Measurements from ENCODE around the gene CTNNBIP1. TPM values are rescaled to one million over a fixed set of nuclear protein-coding genes. Genes with fewer than 3 reads are reported as not detected.
A peak's percentile ranks its signal among the peaks of the same experiment; 100 is the strongest.

CTNNBIP1 gene
- polyA plus RNA-seq, 1 donor from 2014 or later, result 10.0 TPM

DNA sequence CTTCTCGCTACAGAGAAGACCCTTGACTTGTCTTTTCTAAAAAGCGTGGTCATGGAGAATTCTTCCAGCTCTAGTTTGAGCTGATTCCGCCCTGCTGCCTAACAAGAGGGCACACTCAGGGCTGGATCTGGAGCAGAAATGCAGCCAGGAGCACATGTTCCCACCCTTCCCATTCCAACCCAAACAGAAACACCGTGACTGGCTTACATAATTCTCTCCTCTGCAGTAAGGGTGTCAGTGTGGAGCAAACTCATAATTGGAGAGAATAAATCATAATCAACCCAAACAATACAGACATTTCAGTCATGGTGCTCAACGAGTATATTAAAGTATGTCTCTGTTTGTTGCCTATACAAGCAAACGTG is 34.5 kb downstream of the CTNNBIP1 start:
- Mint-ChIP-seq H3K36me3 (no peaks in the 10 kb centered on the region), H3K9me3 (no peaks in the 10 kb centered on the region), H3K4me1 (peaks cover 0 to 4% (median 2%) of the 10 kb centered on the region in 3 donors), H3K27ac (no peak overlapping the region), H3K4me3 (no peak overlapping the region), H3K27me3 (no peaks in the 10 kb centered on the region)

DNA sequence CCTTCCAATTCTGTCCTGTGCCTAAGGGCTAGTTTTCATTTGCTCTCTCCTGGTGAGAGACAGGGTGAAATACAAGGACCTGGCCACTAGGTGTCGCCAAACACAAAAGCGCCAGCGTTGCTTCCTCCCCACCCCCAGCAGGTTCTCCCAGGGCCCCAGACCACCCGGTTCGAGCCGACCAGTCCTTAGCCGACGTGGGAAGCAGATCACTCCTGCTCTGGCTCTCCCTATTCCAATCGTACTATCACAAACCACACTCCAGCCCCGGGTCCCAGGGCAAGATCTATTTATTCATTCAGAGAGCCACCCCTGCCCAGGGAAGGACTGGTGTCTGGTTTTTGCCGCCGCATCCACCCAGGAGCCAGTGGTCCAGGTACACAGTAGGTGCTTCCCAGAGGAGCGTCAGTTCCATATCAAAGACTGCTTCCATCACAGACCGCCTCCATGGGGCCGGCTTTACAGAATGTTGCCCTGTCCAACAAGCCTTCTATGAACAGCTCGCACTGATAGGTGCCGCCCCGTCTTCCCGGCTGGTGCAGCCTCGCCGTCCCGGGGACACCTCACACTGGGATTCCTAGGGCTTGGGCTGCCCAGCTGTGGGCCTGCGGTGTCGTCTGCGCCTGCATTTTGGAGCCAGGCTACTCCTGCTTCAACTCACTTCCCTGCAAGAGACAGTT is 35.0 kb downstream of the CTNNBIP1 start:
- Mint-ChIP-seq H3K9me3 (no peaks in the 10 kb centered on the region), H3K4me1 (peaks cover 0 to 4% (median 2%) of the 10 kb centered on the region in 3 donors), H3K27ac (peak overlapping the region in 2 of 3 donors; percentile 28 to 54), H3K36me3 (no peaks in the 10 kb centered on the region), H3K4me3 (no peak overlapping the region), H3K27me3 (no peaks in the 10 kb centered on the region)

DNA sequence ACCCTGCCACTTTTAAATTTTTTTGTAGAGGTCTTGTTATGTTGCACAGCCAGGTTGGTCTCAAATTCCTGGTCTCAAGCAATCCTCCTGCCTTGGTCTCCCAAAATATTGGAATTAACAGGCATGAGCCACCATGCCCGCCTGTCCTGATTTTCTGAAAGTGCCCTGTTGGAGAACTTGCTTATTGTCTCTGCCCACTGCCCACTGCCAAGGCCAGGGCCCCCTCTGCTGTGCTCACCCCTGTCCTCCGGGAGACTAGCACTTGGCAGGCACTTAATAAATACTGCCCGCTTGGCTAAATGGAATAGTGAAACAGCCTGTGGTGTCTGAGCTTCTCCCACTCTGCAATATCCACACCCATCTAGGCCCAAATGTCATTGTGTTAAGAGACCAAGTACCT is 35.7 kb downstream of the CTNNBIP1 start:
- H3K4me3 Mint-ChIP-seq, result no peak overlapping the region
- no peaks in the 10 kb centered on the region for H3K9me3 Mint-ChIP-seq
- H3K36me3 Mint-ChIP-seq, result no peaks in the 10 kb centered on the region
- no peaks in the 10 kb centered on the region for H3K27me3 Mint-ChIP-seq
- peak overlapping the region in 1 of 3 donors; percentile 54 for H3K27ac Mint-ChIP-seq
- peaks cover 0 to 4% (median 2%) of the 10 kb centered on the region in 3 donors for H3K4me1 Mint-ChIP-seq

DNA sequence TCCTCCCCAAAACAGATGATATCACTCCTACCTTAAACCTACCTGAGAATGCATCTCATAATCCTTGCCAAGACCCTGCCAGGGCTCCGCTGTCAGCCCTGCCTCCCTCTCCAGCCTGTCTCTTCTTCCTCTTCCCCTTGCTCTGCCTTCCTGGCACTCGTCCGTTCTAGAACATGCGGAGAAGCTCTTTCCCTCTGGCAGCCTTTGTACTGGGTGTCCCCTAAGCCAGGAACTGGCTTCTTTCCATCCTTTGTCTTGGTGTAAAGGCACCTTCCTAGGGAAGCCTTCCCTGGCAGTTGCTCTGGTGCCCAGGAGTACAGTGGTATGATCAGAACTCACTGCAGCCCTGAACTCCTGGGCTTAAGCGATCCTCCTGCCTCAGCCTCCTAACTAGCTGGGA is 36.1 kb downstream of the CTNNBIP1 start:
- Mint-ChIP-seq H3K4me1 (peaks cover 0 to 4% (median 2%) of the 10 kb centered on the region in 3 donors), H3K9me3 (no peaks in the 10 kb centered on the region), H3K4me3 (peak overlapping the region in 1 of 4 donors; percentile 23), H3K27ac (peak overlapping the region in 1 of 3 donors; percentile 16), H3K36me3 (no peaks in the 10 kb centered on the region), H3K27me3 (no peaks in the 10 kb centered on the region)

DNA sequence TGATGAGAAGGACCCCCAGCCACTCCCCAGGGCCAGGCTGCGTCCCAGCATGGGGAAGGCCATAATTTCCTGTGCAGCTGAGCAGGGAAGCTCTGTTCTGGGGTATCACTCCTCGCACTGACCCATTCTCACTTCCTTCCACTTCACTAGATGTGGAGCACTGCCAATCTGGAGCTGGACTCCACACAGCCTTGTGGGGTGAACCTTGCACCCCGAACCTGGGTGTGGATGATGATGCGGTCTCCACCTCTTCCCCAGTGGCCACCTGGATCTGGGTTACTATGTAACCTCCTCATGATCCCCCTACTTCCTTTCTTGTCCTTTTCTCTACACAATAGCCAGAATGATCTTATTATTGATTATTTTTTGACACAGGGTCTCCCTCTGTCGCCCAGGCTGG is 36.7 kb downstream of the CTNNBIP1 start:
- no peaks in the 10 kb centered on the region for H3K9me3 Mint-ChIP-seq
- peaks cover 0 to 4% (median 2%) of the 10 kb centered on the region in 3 donors for H3K4me1 Mint-ChIP-seq
- no peaks in the 10 kb centered on the region for H3K36me3 Mint-ChIP-seq
- no peak overlapping the region for H3K4me3 Mint-ChIP-seq
- H3K27me3 Mint-ChIP-seq, result no peaks in the 10 kb centered on the region
- H3K27ac Mint-ChIP-seq, result no peak overlapping the region

DNA sequence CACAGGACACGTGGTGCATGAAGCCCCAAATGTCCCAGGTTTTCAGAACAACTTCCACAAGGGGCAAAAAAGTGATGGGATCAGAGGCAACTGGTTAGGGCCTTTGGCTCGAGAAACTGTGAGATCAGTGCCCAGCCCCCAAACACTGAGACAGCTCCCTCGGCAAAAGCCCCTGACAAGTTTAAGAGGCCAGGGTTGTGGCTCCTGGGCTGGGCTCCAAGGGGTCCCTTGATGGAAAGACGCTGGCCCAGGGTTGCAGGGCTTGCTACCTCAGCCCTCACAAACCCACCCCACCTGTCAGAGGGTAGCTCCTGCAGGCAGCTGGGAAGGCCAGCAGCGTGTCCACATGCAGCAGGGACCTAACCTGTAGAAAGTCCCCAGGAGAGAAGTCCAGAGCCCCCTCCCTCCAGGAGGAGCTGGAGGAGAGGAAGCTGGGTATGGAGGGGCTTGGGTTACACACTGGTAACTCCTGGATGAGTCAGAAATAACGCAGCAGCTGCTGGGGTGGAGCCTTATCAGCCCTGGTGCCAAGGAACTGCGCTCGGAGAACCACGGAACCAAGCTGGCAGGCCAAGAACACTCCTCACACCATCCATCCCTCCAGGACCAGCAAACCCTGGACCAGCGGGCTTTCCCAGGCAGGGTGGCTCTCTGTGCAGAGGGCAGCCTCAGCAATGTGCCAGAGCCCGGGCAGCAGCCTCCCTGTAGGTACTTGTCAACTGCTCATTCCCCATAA is 37.5 kb downstream of the CTNNBIP1 start:
- no peak overlapping the region for H3K27ac Mint-ChIP-seq
- no peaks in the 10 kb centered on the region for H3K27me3 Mint-ChIP-seq
- H3K36me3 Mint-ChIP-seq, result no peaks in the 10 kb centered on the region
- no peak overlapping the region for H3K4me3 Mint-ChIP-seq
- H3K9me3 Mint-ChIP-seq, result no peaks in the 10 kb centered on the region
- peaks cover 0 to 4% (median 2%) of the 10 kb centered on the region in 3 donors for H3K4me1 Mint-ChIP-seq

DNA sequence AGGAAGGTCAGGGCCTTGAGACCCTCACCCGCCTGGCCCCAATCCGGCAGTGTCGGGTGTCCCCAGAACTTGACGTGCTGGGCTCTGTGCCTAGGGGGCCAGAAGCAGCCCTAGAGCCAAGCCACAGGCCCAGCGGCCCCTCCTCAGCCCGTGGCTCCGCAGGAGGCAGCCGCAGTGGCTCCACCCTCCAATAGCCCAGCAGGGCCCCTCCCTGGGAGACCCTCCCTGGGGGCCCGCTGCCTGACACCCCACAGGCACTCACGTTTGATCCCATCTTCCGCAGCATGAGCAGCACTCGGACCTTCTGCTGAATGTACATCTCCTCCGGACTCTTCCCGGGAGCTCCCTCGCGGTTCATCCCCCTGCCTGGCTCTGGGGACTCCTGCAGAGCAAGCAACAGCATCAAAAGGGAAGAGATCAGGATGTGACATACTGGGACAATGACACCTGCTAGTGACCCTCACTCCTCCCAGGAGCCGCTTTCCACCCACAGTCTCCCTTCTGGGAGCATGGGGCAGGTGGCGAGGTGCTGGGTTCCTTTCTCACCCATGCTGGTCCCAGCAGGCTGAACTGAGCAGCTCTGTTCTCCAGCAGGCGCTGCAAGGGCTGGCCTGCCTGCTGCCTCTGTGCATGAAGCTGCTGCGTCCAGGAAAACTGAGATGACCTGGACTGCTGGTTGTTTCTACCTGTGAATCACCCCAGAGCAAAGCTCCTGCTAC is 38.2 kb downstream of the CTNNBIP1 start:
- Mint-ChIP-seq H3K4me1 (peaks cover 0 to 5% (median 3%) of the 10 kb centered on the region in 3 donors), H3K4me3 (no peak overlapping the region), H3K27me3 (no peaks in the 10 kb centered on the region), H3K27ac (no peak overlapping the region), H3K9me3 (no peaks in the 10 kb centered on the region), H3K36me3 (no peaks in the 10 kb centered on the region)

DNA sequence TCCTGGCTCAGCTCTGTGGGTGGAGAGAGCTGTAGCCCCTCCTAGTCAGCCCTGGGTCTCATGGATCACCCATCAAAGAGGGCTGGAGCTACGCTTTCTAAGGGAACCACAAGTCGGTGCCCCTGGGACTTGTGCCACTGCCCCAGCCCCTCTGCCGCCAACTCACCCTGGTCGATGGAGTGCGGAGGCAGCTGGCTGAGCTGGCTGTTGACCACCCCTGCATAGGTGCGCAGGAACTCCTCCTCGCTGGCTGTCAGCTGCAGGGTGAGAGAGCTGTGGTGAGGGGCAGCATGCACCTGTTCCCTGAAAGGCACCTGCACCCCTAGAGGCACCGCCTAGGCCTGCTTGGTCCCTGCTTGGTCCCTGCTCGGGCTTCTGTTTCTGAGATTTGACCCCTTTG is 39.0 kb downstream of the CTNNBIP1 start:
- H3K4me3 Mint-ChIP-seq, result no peak overlapping the region
- H3K9me3 Mint-ChIP-seq, result no peaks in the 10 kb centered on the region
- no peaks in the 10 kb centered on the region for H3K27me3 Mint-ChIP-seq
- H3K27ac Mint-ChIP-seq, result no peak overlapping the region
- H3K36me3 Mint-ChIP-seq, result no peaks in the 10 kb centered on the region
- peaks cover 0 to 8% (median 4%) of the 10 kb centered on the region in 3 donors for H3K4me1 Mint-ChIP-seq

DNA sequence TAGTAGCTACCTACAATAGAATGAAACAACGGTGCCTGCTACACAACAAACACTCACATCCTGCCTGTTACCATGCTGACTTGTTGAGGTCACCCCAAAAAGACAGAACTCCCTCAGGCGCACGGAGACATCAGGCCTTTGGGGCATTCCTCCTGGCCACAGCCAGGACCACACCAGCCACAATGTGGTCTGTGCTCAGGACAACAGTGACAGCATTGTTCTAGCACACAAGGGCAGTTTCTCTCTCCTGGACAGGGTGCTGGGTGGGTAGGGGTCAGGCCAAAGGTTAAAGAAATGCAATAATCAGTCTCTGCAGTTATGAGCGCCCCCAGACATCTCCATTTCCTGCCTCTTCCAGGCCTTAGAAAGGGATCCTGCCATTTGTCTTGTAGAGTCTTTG is 39.5 kb downstream of the CTNNBIP1 start:
- Mint-ChIP-seq H3K27me3 (no peaks in the 10 kb centered on the region), H3K9me3 (no peaks in the 10 kb centered on the region), H3K4me3 (no peak overlapping the region), H3K4me1 (peaks cover 0 to 8% (median 4%) of the 10 kb centered on the region in 3 donors), H3K36me3 (no peaks in the 10 kb centered on the region), H3K27ac (no peak overlapping the region)

DNA sequence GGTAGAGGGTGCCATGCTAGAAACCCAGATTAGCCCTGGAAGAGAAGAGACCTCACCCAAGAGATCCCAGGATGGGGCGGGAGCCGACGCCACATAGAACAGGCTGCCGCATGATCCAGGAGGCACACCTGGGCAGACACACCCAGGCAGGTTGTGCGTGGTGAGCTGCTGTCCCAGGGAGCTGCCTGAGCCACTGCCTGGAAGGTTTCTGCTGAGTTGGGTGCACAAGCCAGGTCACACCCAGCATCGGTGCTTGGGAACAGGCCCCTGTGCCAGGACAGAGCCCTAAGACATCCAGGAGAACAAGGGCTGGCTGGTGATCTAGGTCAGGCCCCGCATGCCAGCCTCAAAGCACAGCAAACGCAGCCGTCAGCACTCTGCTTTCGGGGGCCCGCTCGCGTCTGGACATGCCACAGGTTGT is 40.2 kb downstream of the CTNNBIP1 start:
- Mint-ChIP-seq H3K27me3 (no peaks in the 10 kb centered on the region), H3K4me3 (no peak overlapping the region), H3K9me3 (no peaks in the 10 kb centered on the region), H3K4me1 (peaks cover 0 to 4% (median 2%) of the 10 kb centered on the region in 3 donors), H3K36me3 (no peaks in the 10 kb centered on the region), H3K27ac (no peak overlapping the region)

DNA sequence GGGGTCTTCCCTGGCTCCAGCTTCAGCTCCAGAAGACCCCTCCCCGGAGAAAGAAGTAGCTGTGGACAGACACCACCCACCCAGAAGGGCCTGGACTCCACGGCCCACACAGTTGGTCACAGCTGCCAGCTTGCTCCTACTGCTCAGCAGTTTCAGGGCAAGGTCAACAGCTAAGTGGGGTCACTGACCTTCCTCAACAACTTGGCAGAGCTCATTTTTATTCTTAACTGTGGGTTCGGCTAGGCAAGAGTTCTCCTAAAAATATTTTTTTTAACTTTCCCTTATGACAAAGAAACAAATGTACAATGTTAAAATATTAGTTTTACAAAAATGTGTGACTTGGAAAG is 41.9 kb downstream of the CTNNBIP1 start:
- H3K9me3 Mint-ChIP-seq, result no peaks in the 10 kb centered on the region
- H3K36me3 Mint-ChIP-seq, result no peaks in the 10 kb centered on the region
- H3K4me1 Mint-ChIP-seq, result peaks cover 0 to 5% (median 5%) of the 10 kb centered on the region in 3 donors
- H3K4me3 Mint-ChIP-seq, result no peak overlapping the region
- no peak overlapping the region for H3K27ac Mint-ChIP-seq
- no peaks in the 10 kb centered on the region for H3K27me3 Mint-ChIP-seq

DNA sequence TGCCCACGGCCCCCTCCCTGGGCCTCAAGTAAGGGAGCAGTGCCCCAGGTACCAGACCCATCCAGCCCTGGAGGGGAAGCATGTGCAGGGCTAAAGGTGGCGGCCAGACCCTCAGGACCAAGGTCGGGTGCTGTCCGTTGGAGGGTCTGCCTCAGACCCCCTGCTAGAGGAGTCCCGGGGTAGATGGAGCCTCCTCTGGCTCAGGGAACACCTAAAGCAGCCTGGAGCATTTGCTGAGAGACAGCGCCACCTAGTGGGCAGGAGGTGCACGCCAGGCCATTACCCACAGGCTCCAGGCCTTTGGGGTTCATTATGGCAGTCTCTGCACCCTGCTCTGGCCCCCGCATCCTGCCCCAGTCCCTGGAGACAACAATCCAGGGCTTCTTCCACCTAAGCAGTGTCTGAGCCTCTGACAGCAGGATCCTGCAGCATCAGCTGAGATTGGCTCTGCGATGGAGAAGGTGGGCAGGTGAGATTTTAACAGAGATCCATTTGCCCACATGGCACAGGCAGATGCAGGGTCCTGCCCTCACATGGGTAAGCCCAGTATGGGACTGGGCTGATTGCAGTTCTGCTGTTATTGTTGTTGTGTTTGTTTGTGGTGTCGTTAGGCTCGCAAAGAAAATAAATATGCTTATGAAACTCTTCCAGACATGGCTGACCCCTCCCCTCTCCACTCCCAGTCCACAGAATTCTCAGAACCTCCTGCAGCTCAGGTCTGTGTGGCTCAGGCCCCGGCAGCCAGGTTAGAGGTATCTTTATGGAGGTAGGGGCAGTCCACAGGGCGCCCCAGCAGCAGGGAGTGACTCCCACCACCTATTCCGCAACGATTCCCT is 42.4 kb downstream of the CTNNBIP1 start:
- peaks cover 0 to 8% (median 5%) of the 10 kb centered on the region in 3 donors for H3K4me1 Mint-ChIP-seq
- no peaks in the 10 kb centered on the region for H3K9me3 Mint-ChIP-seq
- peak overlapping the region in 1 of 3 donors; percentile 25 for H3K27ac Mint-ChIP-seq
- no peaks in the 10 kb centered on the region for H3K36me3 Mint-ChIP-seq
- no peak overlapping the region for H3K4me3 Mint-ChIP-seq
- H3K27me3 Mint-ChIP-seq, result no peaks in the 10 kb centered on the region

DNA sequence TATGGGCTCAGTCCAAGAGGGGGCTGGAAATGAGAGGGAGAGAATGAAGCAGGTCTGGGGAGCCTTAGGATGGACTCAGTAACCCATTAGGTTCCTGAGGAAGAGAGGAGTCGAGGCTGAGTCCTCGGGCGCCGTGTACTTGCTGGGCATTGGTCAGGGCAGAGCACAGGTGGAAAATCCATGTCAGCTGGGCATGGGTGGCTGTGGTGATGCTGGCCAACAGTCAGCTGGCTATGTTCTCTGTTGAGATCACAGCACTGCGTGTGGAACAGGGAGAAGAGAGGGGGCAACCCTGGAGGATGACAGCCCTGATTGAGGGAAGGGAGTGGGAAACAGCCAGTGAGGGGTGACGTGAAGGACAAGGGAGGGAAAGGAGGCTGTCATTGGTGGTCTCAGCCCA is 43.2 kb downstream of the CTNNBIP1 start:
- peak overlapping the region in 1 of 4 donors; percentile 31 for H3K4me3 Mint-ChIP-seq
- peaks cover 0 to 8% (median 5%) of the 10 kb centered on the region in 3 donors for H3K4me1 Mint-ChIP-seq
- H3K36me3 Mint-ChIP-seq, result peaks cover 2% of the 10 kb centered on the region
- no peak overlapping the region for H3K27ac Mint-ChIP-seq
- no peaks in the 10 kb centered on the region for H3K27me3 Mint-ChIP-seq
- H3K9me3 Mint-ChIP-seq, result no peaks in the 10 kb centered on the region

DNA sequence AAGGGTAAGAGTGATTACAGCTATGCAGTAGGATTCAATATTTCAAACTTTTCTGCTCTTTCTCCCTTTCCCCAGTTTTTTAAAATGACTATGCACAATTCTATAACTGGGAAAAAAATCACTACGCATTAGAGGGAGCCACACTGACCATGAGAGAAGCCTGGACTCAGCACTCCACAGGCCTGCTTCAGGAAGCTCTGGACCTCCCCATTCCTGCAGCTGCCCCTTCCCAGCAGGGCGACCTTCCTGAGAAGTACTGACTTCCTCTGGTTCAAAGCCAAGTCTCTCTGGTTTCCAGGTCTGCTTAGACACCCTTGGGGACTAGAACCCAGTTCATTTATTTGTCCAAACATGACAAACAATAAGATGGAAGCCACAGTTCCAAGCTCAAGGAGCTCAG is 44.3 kb downstream of the CTNNBIP1 start:
- no peaks in the 10 kb centered on the region for H3K9me3 Mint-ChIP-seq
- peaks cover 2% of the 10 kb centered on the region for H3K36me3 Mint-ChIP-seq
- peaks cover 0 to 8% (median 5%) of the 10 kb centered on the region in 3 donors for H3K4me1 Mint-ChIP-seq
- H3K27ac Mint-ChIP-seq, result peak overlapping the region in 1 of 3 donors; percentile 66
- no peaks in the 10 kb centered on the region for H3K27me3 Mint-ChIP-seq
- H3K4me3 Mint-ChIP-seq, result peak overlapping the region in 1 of 4 donors; percentile 28

Measured in IgD-negative memory B cell (primary cell).